BJ (cell line): ENCODE data around the gene IKZF2. TPM values are rescaled to one million over a fixed set of nuclear protein-coding genes. Genes with fewer than 3 reads are reported as not detected.

Experiments
- CTCF ChIA-PET: fragments of 350-600 bp; formaldehyde crosslinking; extraction: SDS; loops from one replicate; lab custom pipeline; 2021; ENCODE audit warnings: antibody characterized with exemption, inconsistent platforms; lab: Yijun Ruan, JAX
- POLR2A ChIA-PET: fragments of 300-600 bp; sonication (Branson Sonifier 250); formaldehyde crosslinking; extraction: SDS; loops from one replicate; lab custom pipeline; 2021; ENCODE audit warnings: antibody characterized with exemption; lab: Charles Lee
- DNase-seq: peaks from one replicate; pipeline ENCODE4 v3.0.0-alpha.2; 2011; ENCODE audit warnings: low read depth
- H3K27me3 ChIP-seq: 2 replicates; pipeline ENCODE4 v1.6.0; 2011; ENCODE audit warnings: low read length; ENCODE audit not compliant: control insufficient read depth, insufficient read depth
- H3K36me3 ChIP-seq: 2 replicates; pipeline ENCODE4 v1.5.1; 2011; ENCODE audit warnings: low read length; ENCODE audit not compliant: control insufficient read depth, insufficient read depth
- H3K4me3 ChIP-seq: 2 replicates; pipeline ENCODE4 v1.5.1; 2011; ENCODE audit warnings: low read depth, mild to moderate bottlenecking, control low read depth, low read length
- polyA plus RNA-seq: library from polyadenylated mRNA; depleted of rRNA; stranded (reverse); fragments of >200 nt; gene quantifications from 2 replicates; pipeline ENCODE4 v1.2.3, GENCODE V29; 2011
- TF ChIP-seq, protein P1 (sequence below): IDR thresholded peaks from 2 replicates; pipeline ENCODE4 v1.5.1; 2011; ENCODE audit warnings: low read depth, mild to moderate bottlenecking, control low read depth, inconsistent platforms, low read length, moderate library complexity; ENCODE audit not compliant: insufficient read depth

The IKZF2 gene
- polyA plus RNA-seq, 1 experiment = 2.4 TPM

- DNase-seq = no peak
- Histone ChIP-seq H3K27me3 (no peaks in the 10 kb centered on the region), H3K4me3 (no peak overlapping the region), H3K36me3 (no peaks in the 10 kb centered on the region)
- ChIA-PET CTCF (no interaction called here), POLR2A (no interaction called here)
- TF ChIP-seq, protein P1, sequence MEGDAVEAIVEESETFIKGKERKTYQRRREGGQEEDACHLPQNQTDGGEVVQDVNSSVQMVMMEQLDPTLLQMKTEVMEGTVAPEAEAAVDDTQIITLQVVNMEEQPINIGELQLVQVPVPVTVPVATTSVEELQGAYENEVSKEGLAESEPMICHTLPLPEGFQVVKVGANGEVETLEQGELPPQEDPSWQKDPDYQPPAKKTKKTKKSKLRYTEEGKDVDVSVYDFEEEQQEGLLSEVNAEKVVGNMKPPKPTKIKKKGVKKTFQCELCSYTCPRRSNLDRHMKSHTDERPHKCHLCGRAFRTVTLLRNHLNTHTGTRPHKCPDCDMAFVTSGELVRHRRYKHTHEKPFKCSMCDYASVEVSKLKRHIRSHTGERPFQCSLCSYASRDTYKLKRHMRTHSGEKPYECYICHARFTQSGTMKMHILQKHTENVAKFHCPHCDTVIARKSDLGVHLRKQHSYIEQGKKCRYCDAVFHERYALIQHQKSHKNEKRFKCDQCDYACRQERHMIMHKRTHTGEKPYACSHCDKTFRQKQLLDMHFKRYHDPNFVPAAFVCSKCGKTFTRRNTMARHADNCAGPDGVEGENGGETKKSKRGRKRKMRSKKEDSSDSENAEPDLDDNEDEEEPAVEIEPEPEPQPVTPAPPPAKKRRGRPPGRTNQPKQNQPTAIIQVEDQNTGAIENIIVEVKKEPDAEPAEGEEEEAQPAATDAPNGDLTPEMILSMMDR = no peak
Measured at GRCh38 chr2:213108308-213108707, 43.1 kb downstream of the IKZF2 start.

- no peak for DNase-seq
- Histone ChIP-seq H3K36me3 (no peaks in the 10 kb centered on the region), H3K27me3 (no peaks in the 10 kb centered on the region), H3K4me3 (no peak overlapping the region)
- CTCF ChIA-PET = no interaction called here
- POLR2A ChIA-PET = no interaction called here
- TF ChIP-seq, protein P1 = no peak
Measured at GRCh38 chr2:213107728-213108127, 43.7 kb downstream of the IKZF2 start.

GRCh38 chr2:213105212-213105611, 46.2 kb downstream of the IKZF2 start:
- ChIA-PET POLR2A (no interaction called here), CTCF (no interaction called here)
- H3K36me3 ChIP-seq = no peaks in the 10 kb centered on the region
- DNase-seq = no peak
- TF ChIP-seq, protein P1 = no peak
- no peaks in the 10 kb centered on the region for H3K27me3 ChIP-seq
- H3K4me3 ChIP-seq = no peak overlapping the region

DNA sequence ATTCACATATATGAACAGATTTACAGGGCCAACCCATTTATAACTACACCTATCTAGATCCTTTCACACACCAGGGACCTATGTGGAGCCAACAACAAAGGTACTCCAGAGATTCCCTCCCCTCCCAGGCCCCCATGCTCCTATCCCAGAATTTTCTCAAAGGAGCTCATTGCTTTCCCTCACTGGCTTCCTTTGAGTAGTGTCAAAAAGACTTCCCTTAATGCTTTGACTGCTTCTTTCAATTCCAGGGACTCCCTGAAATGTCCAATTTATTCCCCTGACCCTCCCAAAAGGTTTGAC, 46.6 kb downstream of the IKZF2 start:
- CTCF ChIA-PET = no interaction called here
- TF ChIP-seq, protein P1 = no peak
- POLR2A ChIA-PET = no interaction called here

GRCh38 chr2:213104092-213104902, 47.1 kb downstream of the IKZF2 start:
- CTCF ChIA-PET = no interaction called here
- POLR2A ChIA-PET = no interaction called here

More for the DNA sequence above, 46.6 kb downstream of the IKZF2 start:
- DNase-seq = no peak
- no peaks in the 10 kb centered on the region for H3K27me3 ChIP-seq
- no peaks in the 10 kb centered on the region for H3K36me3 ChIP-seq
- no peak overlapping the region for H3K4me3 ChIP-seq

More at GRCh38 chr2:213104092-213104902, 47.1 kb downstream of the IKZF2 start:
- no peaks in the 10 kb centered on the region for H3K36me3 ChIP-seq
- TF ChIP-seq, protein P1 = no peak
- no peaks in the 10 kb centered on the region for H3K27me3 ChIP-seq
- no peak overlapping the region for H3K4me3 ChIP-seq
- DNase-seq = no peak
